ENCODE measurements around the gene CAPZB.

Gene CAPZB

DNA sequence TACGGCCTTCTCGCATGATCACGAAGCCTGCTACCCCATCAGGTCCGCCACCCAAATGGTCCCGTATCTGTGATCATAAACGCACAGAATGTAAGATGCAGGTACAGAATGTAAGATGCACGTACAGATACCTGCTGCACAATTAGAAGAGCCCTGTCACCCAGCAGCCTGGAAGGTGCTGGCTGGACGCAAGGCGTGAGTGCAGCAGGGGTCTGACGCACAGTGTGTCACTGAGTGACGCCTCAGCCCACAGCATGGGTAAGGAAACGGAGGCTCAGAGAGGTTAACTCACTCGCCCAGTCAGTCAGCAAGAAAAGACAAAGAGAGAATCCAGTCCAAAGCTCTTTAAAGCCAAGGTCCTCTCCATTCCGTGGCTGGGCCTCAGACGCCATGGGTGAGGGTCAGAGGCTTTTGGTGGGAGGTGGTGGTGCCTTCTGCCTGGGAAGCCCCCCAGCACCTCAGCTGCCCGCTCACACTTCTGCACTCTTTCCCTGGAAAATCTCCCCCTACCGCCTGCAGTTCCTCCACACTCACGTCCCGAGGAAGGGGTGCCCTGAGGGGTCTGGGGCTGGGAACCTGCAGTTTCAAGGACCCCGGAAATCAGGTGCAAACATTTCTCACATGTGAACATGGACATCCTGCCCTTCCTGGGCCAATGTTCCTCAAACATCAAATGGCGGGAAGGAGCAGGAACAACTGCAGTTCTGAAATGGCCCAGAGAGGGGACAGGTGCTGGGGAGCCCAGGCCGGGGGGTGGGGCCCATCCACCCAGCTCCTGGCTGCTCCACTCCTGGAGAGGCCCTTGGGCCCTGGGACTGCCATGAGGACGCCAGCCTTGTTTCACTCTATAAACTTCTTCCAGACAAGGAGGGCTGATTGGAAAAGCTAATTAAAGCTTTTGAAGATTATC is 113.9 kb downstream of the CAPZB start:
- TF ChIP-seq REST (IDR thresholded peaks at IDR 0.05; ENCODE audit: insufficient read depth in 1 of 2, low read depth in 2 of 2, low read length in 2 of 2) (no peak), TAF1 (IDR thresholded peaks at IDR 0.05; ENCODE audit: borderline replicate concordance, insufficient read depth, low read length) (no peak), FOXP2 (optimal IDR thresholded peaks at IDR 0.05; ENCODE audit: borderline replicate concordance, extremely low read depth, extremely low read length, insufficient read depth) (no peak), SIN3A (IDR thresholded peaks at IDR 0.05; ENCODE audit: borderline replicate concordance, insufficient read depth, low read length) (no peak), POLR2AphosphoS5 (IDR thresholded peaks at IDR 0.05; ENCODE audit: low read depth, low read length) (no peak)

GRCh38 chr1:19370453-19371170 is 114.7 kb downstream of the CAPZB start:
- TF ChIP-seq FOXP2 (optimal IDR thresholded peaks at IDR 0.05; ENCODE audit: borderline replicate concordance, extremely low read depth, extremely low read length, insufficient read depth) (no peak), POLR2AphosphoS5 (IDR thresholded peaks at IDR 0.05; ENCODE audit: low read depth, low read length) (no peak), SIN3A (IDR thresholded peaks at IDR 0.05; ENCODE audit: borderline replicate concordance, insufficient read depth, low read length) (no peak), TAF1 (IDR thresholded peaks at IDR 0.05; ENCODE audit: borderline replicate concordance, insufficient read depth, low read length) (no peak), REST (IDR thresholded peaks at IDR 0.05; ENCODE audit: insufficient read depth in 1 of 2, low read depth in 2 of 2, low read length in 2 of 2) (no peak)

- TF ChIP-seq SIN3A (IDR thresholded peaks at IDR 0.05; ENCODE audit: borderline replicate concordance, insufficient read depth, low read length) (no peak), REST (IDR thresholded peaks at IDR 0.05; ENCODE audit: insufficient read depth in 1 of 2, low read depth in 2 of 2, low read length in 2 of 2) (no peak), TAF1 (IDR thresholded peaks at IDR 0.05; ENCODE audit: borderline replicate concordance, insufficient read depth, low read length) (no peak), FOXP2 (optimal IDR thresholded peaks at IDR 0.05; ENCODE audit: borderline replicate concordance, extremely low read depth, extremely low read length, insufficient read depth) (no peak), POLR2AphosphoS5 (IDR thresholded peaks at IDR 0.05; ENCODE audit: low read depth, low read length) (no peak)
Measured at GRCh38 chr1:19369396-19370090, 115.8 kb downstream of the CAPZB start.

DNA sequence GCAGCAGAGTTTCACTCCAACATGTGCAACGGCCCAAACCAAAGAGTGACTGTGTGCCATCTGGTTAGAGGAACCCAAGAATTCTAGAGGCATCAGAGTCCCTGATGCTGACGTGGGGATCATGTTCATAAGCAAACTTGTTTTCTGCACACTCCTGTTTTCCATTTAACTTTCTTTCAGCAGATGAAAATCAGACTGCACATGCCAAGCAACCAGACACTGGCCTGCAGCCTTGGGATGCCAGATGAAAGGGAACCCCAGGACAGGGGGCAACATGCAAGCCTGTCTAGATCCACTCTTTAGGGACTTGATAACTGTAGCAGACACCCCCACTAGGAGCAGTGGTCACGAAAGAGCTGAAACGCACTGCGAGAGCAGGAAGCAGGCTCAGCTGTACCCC is 116.4 kb downstream of the CAPZB start:
- TF ChIP-seq TAF1 (IDR thresholded peaks at IDR 0.05; ENCODE audit: borderline replicate concordance, insufficient read depth, low read length) (no peak), POLR2AphosphoS5 (IDR thresholded peaks at IDR 0.05; ENCODE audit: low read depth, low read length) (no peak)

- TF ChIP-seq TAF1 (IDR thresholded peaks at IDR 0.05; ENCODE audit: borderline replicate concordance, insufficient read depth, low read length) = no peak
- no peak for TF ChIP-seq POLR2AphosphoS5 (IDR thresholded peaks at IDR 0.05; ENCODE audit: low read depth, low read length)
- no peak for TF ChIP-seq SIN3A (IDR thresholded peaks at IDR 0.05; ENCODE audit: borderline replicate concordance, insufficient read depth, low read length)
- TF ChIP-seq REST (IDR thresholded peaks at IDR 0.05; ENCODE audit: insufficient read depth in 1 of 2, low read depth in 2 of 2, low read length in 2 of 2) = no peak
- TF ChIP-seq FOXP2 (optimal IDR thresholded peaks at IDR 0.05; ENCODE audit: borderline replicate concordance, extremely low read depth, extremely low read length, insufficient read depth) = no peak
Measured at GRCh38 chr1:19368050-19368449, 117.3 kb downstream of the CAPZB start.
